HK-2 (cell line): Measurements from ENCODE around the gene DNAH1.
A peak's percentile ranks its signal among the peaks of the same experiment; 100 is the strongest.

Experiments
- DNase-seq: peaks from one replicate; pipeline ENCODE4 v3.0.0-alpha.2; 2018; ENCODE audit not compliant: unreplicated experiment

Gene DNAH1

DNA sequence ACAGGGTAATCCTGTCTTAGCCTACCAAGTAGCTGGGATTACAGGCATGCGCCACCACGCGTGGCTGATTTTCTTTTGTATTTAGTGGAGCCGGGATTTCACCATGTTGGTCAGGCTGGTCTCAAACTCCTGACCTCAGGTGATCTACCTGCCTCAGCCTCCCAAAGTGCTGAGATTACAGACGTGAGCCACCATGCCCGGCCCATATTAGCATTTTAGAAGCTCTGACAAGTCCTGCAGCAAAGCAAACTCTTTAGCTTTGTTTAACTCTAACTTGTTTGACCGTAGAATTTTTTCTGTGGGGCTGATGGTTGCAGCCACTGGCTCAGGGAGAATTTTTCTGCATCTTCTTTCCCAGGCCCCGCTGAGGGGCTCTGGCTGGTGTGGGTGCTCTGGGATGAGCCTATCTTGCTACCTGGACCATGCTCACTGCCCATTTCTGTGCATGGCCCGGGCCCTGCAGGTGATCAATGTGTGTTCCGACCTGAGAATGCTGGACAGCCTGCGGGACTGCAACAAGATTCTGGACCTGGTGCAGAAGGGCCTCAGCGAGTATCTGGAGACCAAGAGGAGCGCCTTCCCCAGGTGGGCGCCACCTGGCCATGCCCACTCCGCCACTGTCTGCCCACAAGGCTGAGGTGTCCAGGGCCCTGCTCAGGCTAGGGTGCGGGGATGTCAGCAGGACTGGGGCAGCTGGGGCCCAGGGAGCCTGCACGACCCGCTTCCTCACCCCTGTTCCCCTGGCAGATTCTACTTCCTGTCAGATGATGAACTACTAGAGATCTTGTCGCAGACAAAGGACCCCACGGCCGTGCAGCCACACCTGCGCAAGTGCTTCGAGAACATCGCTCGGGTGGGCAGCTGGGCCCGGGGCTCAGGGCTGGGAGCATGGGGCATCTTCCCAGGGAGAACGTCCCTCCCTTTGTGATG is 41.3 kb downstream of the DNAH1 start:
- DNase-seq, result no peak

DNA sequence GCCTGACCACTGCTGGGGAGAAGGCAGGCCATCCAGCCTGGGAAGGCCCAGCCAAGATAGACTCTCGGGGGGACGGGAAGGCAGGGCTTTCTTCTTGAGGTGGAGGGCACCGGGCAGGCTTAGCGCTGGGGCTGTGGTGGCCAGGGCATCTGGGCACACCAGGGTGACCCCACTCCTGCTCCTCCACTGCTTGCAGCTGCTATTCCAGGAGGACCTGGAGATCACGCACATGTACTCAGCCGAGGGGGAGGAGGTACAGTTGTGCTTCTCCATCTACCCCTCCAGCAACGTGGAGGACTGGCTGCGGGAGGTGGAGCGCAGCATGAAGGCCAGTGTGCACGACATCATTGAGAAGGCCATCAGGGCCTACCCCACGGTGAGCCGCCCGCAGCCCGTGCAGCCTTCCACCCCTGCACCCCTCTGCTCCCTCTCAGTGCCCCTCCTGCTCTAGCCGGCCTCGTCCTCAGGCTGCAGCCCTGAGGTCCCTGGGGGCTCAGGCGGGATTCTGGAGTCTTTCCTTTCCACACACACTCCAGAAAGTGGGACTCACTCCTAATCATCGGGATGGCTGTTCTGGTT is 42.3 kb downstream of the DNAH1 start:
- DNase-seq, result no peak

DNA sequence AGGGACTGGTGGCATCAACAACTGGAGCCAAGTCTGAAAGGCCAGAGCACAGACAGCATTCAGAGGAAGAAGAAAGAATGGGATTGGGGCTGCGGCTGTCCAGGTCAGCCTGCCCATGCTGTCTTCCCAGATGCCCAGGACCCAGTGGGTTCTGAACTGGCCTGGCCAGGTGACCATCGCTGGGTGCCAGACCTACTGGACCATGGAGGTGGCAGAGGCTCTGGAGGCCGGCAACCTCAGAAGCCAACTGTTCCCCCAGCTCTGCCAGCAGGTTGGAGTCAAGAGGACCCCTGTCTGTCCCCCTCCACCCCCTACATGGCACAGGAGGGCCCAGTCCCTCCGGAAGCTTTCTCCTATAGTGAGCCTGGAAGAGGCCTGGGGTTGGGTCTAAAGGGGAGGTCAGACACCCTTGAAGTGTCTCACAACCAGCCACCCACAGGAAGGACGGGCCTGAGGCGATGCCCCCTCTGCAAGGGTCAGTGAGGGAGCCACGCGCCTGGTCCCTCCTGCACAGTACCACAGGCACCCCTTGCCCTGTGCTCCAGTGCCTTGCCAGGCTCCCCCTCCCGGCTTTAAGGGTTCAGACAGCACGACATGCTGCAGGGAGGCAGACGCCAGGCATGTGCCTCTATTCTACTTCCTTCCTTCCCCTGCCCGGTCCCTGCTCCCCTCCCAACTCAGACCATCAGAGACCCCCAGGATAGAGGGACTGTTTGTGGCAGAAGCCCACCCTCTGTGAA is 43.2 kb downstream of the DNAH1 start:
- DNase-seq, result no peak

DNA sequence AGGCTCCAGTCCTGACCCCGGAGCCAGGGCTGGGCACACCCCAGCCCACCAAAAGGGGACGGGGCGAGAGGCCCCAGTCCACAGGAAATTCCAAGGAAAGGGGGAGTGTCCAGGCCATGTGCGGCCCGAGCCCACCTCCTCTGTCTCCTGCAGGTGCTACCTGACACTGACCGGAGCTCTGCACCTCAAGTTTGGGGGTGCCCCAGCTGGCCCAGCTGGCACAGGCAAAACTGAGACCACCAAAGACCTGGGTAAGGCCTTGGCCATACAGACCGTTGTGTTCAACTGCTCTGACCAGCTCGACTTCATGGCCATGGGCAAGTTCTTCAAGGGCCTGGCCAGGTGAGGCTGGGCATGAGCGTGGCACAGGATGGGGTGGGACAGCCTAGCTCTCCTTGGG is 44.9 kb downstream of the DNAH1 start:
- no peak for DNase-seq

DNA sequence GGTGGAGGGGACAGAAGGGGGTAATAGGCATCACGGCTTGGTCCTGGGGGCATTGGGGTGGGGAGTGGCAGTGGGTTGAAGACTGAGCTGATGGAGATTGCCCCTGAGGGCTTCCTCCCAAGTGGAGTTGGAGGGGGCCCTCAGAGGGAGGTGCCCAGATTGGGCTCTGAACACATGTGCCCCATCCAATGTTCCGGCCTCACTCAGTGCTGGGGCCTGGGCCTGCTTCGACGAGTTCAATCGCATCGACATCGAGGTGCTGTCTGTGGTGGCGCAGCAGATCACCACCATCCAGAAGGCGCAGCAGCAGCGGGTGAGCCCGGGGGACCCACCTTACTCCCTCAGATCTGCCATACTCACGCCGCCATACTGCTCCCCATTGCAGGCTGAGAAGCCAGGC is 45.3 kb downstream of the DNAH1 start:
- DNase-seq, result no peak

DNA sequence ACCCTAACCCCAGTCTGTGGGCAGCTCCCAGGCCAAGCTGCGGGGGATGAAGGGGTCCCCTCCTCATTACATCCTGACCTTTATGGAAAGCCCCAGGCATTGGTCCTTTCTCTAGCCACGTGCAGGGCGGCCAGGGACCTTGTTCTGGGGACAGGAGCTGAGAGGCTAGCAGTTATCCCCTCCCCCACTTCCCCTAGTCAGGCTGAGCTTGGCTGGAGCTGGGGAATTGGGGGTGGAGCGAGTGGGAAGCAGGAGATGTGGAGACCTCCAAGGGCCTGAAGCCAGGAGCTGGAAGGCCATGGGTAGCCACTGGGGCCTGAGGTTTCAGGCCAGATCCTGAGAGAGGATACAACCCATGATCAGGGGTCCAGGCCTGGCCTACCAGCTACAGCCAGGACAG is 45.8 kb downstream of the DNAH1 start:
- no peak for DNase-seq

- DNase-seq, result no peak
These were observed 48.4 kb downstream of the DNAH1 start for GRCh38 chr3:52364322-52365035.

DNA sequence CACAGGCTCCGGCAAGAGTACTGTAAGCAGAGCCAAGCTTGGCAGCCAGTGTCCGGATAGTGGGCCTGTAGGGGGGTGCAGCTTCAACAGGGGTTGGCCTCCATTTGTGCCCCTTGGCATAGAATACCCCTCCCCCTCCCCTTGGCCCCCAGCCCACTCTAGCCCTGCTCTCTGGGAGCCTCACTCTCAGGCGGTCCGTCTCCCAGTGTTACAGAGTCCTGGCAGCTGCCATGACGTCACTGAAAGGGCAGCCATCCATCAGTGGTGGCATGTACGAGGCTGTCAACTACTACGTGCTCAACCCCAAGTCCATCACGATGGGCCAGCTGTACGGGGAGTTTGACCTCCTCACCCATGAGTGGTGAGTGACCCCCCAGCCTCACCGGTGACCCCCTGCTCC is 50.4 kb downstream of the DNAH1 start:
- DNase-seq, result no peak

- DNase-seq, result no peak
These were observed 52.1 kb downstream of the DNAH1 start for GRCh38 chr3:52367891-52368880.

DNA sequence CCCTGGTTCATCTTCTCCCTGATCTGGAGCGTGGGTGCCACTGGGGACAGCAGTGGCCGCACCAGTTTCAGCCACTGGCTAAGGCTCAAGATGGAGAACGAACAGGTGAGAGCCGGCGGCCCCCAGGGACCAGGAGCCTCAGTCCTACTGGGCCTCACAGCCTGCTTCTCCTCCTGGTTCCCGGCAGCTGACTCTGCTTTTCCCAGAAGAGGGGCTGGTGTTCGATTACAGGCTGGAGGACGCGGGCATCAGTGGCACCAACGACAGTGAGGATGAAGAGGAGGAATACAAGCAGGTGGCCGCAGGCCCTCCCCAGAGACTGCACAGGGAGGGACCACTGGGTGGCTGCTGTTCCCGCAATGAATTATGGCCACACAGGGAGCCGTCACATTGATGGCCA is 54.4 kb downstream of the DNAH1 start:
- DNase-seq, result no peak

- no peak for DNase-seq
These were observed 56.8 kb downstream of the DNAH1 start for GRCh38 chr3:52372822-52373504.

- no peak for DNase-seq
These were observed 57.6 kb downstream of the DNAH1 start for GRCh38 chr3:52373676-52374075.

DNA sequence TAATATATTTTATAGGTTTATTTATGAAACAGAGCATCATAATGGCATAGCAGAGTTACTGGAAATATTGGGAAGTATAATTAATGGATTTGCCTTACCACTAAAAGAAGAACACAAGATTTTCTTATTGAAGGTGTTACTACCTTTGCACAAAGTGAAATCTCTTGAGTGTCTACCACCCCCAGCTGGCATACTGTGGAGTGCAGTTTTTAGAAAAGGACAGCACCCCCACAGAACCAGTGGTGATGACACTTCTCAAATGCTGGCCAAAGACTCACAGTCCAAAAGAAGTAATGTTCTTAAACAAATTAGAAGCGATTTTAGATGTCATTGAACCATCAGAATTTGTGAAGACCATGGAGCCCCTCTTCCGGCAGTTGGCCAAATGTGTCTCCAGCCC is 58.1 kb downstream of the DNAH1 start:
- no peak for DNase-seq

DNA sequence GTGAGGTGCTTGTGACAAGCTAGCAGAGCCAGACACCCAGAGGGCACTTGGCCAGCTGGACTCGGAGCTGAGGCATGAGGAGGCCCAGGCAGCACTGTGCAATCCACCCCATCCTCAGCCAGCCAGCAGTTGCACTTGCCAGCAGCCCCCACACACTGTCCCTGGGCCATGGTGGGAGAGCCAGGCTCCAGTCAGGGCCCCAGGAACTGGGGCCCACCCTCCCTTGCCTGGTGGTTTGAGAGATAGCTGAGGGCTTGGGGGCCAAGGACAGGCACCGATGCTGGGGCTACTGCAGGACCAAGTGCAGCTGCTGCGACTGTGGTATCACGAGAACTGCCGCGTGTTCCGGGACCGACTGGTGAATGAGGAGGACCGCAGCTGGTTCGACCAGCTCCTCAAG is 63.5 kb downstream of the DNAH1 start:
- no peak for DNase-seq

GRCh38 chr3:52380023-52380422 is 63.9 kb downstream of the DNAH1 start:
- DNase-seq, result no peak

DNA sequence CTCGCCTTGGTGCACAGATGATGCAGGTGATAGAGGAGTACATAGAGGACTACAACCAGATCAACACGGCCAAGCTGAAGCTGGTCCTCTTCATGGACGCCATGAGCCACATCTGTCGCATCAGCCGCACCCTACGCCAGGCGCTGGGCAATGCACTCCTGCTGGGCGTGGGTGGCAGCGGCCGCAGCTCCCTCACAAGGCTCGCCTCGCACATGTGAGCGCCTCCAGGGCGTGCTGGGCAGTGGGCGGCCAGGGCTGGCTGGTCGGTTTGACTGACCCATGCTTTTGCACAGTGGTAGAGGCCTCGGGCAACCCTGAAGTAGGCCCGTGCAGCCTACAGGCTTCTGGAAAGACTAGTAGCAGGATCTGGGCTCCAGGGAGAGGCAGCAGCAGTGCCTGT is 65.5 kb downstream of the DNAH1 start:
- no peak for DNase-seq

DNA sequence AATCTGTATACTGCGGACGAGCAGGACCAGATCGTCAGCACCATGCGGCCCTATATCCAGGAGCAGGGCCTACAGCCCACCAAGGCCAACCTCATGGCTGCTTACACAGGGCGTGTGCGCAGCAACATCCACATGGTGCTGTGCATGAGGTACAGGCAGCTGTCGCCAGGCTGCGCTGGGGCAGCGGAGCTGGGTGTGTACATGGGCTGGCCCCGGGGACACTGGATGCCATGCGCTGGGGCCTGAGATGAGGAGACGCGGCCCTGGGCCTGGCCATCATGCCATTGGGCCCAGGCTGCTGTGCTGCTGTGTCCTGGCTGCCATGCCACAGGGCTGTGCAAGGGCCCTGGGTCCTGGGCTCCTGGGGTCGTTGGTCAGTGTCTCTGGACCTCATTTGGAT is 67.3 kb downstream of the DNAH1 start:
- no peak for DNase-seq

- DNase-seq, result no peak
These were observed 68.1 kb downstream of the DNAH1 start for GRCh38 chr3:52384019-52384761.

DNA sequence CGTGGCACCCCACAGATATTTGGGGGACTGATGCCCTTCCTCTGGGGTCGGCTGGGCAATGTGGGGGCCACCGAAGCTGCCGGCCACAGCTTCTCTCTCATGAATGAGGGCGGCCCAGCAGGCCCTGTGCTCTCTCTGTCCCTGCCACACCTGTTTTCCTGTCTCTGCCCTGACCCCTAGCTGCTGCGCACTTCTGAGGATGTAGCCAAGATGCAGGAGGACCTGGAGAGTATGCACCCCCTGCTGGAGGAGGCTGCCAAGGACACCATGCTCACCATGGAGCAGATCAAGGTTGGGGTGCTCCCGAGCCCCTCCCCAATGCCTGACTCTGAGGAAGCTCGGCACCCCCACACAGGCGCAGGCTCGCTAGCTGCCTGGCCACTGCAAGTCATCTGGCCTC is 69.0 kb downstream of the DNAH1 start:
- DNase-seq, result peak; percentile 25

DNA sequence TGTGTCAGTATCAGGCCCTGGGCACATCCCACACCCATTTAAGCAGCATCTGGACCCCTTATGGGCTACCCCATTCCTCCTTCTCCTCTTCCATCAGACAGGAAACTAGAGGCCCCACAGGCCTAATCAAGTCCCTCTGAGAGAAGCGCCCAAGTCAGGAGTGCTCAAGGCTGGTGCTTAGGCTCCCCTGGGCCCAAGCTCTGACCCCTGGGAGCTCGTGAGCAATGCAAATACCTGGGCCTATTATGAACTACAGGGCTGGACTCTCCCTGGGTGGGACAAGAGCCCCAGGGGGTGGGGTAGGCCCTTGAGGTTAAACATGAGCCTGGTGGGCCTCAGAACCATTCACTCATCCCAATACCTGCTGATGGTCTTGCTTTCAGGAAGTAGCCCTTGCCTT is 71.4 kb downstream of the DNAH1 start:
- DNase-seq, result no peak
